GM12864 (cell line): ENCODE data around the gene SEC14L5.
"Not testable (repeated sequence)": the region's sequence is repeated elsewhere in the genome, so short reads cannot be mapped to it uniquely, and the experiment has no call there.

Source experiments
- DNase-seq: peaks from one replicate; pipeline ENCODE4 v3.0.0-alpha.2; 2011; ENCODE audit warnings: low read depth
- H3K4me3 ChIP-seq: 2 replicates; pipeline ENCODE4 v1.5.1; 2011; ENCODE audit warnings: mild to moderate bottlenecking, low read depth, low read length, control low read depth
- TF ChIP-seq, protein P1 (sequence below): IDR thresholded peaks from 2 replicates; pipeline ENCODE4 v1.5.1; 2011; ENCODE audit warnings: low read depth, mild to moderate bottlenecking, moderate library complexity, low read length, control low read depth, inconsistent platforms; ENCODE audit errors: missing control alignments

Gene SEC14L5

DNA sequence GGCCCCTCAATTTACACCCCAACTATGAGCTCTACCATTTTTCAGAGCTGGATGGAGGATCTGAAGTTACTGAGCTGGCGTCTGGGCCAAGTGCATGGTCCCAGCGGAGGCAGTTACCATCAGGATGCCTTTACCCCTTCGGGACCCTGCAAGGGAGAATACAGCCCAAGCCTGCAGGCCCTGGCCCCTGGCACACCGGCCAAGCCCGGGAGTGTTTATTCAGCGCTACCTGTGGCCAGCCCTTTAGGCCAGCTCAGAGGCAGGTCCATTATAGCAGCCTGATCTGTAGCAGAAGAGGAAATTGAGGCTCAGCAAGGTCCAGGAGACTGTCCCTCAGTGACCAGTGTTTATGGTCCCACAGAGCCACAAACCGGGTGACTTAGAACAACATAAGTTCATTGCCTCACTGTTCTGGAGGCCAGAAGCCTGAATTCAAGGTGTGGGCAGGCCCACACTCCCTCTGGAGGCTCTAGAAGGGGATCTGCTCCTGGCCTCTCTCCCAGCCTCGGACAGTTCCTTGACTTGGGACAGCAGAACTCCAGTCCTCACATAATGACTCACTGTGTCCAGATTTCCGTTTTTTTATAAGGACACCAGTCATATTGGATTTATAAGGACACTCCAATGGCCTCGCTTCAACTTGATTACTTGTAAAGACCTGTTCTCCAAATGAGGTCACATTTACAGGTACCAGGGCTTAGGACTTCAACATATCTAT is 8.8 kb downstream of the SEC14L5 start:
- DNase-seq = no peak
- H3K4me3 ChIP-seq = no peak overlapping the region
- TF ChIP-seq, protein P1, sequence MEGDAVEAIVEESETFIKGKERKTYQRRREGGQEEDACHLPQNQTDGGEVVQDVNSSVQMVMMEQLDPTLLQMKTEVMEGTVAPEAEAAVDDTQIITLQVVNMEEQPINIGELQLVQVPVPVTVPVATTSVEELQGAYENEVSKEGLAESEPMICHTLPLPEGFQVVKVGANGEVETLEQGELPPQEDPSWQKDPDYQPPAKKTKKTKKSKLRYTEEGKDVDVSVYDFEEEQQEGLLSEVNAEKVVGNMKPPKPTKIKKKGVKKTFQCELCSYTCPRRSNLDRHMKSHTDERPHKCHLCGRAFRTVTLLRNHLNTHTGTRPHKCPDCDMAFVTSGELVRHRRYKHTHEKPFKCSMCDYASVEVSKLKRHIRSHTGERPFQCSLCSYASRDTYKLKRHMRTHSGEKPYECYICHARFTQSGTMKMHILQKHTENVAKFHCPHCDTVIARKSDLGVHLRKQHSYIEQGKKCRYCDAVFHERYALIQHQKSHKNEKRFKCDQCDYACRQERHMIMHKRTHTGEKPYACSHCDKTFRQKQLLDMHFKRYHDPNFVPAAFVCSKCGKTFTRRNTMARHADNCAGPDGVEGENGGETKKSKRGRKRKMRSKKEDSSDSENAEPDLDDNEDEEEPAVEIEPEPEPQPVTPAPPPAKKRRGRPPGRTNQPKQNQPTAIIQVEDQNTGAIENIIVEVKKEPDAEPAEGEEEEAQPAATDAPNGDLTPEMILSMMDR = no peak

GRCh38 chr16:4968278-4968677 is 10.1 kb downstream of the SEC14L5 start:
- DNase-seq, H3K4me3 ChIP-seq: not testable (repeated sequence)

GRCh38 chr16:4968879-4969483 is 10.9 kb downstream of the SEC14L5 start:
- H3K4me3 ChIP-seq = no peak overlapping the region
- TF ChIP-seq, protein P1 = no peak
- DNase-seq = no peak

- no peak overlapping the region for H3K4me3 ChIP-seq
- DNase-seq = no peak
- TF ChIP-seq, protein P1 = no peak
Observed at GRCh38 chr16:4970010-4970409, 11.9 kb downstream of the SEC14L5 start.

DNA sequence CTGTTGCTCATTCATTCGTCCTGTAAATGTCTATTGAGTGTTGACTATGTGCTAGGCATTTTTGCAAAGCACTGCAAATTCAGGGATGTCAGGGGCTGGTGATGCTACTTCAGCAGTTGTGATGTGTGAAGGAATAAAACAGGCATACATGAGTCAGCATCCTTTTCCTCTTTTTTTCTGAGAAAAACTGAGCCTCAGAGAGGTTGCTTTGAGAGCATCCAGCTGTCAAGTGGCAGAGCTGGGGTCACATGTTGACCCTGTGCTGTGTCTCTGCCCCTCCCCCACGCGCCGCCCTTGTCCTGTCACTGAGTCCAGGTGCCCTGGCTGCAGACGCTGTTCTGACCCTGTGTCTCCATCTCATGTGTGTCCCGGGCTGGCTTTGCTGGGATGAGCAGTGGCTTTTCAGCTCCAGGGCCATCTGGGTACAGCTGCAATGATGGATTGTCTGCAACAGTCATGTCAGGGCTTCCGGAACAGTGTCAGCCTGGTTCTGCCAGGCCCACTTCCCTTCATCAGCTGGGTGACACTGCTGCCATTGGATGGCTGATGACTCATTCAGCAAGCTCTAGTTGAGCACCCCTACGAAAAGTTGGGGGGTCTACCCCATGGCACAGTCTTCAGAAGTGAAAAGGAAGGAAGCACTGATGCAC is 14.9 kb downstream of the SEC14L5 start:
- H3K4me3 ChIP-seq = no peak overlapping the region
- TF ChIP-seq, protein P1 = no peak
- DNase-seq = no peak

DNA sequence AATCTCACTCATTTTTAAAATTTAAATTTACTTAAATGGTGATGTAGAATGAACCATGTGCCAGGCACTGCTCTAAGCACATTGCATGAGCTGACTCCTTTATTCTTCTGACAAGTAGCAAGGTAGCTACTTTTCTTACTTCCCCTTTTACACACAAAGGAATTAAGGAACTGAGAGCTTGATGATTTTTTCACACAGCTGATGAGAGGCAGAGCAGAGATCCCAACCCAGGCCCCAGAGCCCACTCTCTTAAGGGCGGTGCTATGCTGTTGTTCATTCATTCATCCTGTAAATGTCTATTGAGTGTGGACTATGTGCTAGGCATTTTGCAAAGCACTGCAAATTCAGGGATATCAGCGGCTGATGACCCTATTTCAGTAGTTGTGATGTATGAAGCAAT is 17.9 kb downstream of the SEC14L5 start:
- TF ChIP-seq, protein P1 = no peak
- no peak for DNase-seq
- H3K4me3 ChIP-seq = no peak overlapping the region

DNA sequence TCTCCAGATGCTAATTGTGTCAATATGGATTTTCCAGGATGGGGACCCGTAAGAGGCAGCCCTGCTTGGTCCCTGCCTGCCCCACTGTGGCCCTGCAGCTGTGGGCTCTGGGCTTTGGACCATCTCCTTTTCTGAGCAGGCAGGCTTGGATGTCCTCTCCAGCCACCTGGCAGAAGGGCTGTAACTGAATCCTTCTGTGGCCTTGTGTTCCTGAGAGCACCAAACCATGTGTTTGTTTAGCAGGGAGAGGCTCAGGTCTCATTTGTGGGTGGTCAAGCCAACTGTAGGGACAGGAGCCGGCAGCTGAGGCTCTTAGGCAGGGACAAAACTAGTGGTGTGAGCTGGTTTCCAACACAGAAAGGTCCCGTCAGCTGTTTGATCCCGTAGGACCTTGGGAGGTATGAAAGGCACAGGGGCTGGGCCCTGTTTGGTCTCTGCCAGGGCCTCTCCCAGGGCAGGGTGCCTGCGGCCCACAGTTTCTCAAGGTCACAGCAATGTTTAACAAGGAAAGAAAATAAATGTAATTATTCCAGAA is 18.5 kb downstream of the SEC14L5 start:
- no peak for DNase-seq
- H3K4me3 ChIP-seq = no peak overlapping the region
- TF ChIP-seq, protein P1 = no peak
